ENCODE measurements around the gene UNC119B.
"Not testable (repeated sequence)": the region's sequence is repeated elsewhere in the genome, so short reads cannot be mapped to it uniquely, and the experiment has no call there.

Gene UNC119B

GRCh38 chr12:120668091-120668867 is 42.0 kb upstream of the UNC119B start:
- TF ChIP-seq CTCF (IDR thresholded peaks at IDR 0.05; ENCODE audit: insufficient read depth, low read length, poor library complexity, severe bottlenecking), result no peak
- no peak for DNase-seq (ENCODE audit: extremely low read depth, insufficient read length)
- no peak overlapping the region for H3K4me3 ChIP-seq (replicated peaks; ENCODE audit: low read depth, low read length)
- no peaks in the 10 kb centered on the region for H3K27me3 ChIP-seq (replicated peaks; ENCODE audit: control insufficient read depth, insufficient read depth, low read length)
- H3K36me3 ChIP-seq (ENCODE audit: control insufficient read depth, insufficient read depth, low read length), result no peaks in the 10 kb centered on the region

- DNase-seq (ENCODE audit: extremely low read depth, insufficient read length), result peak; percentile 77
- TF ChIP-seq CTCF (IDR thresholded peaks at IDR 0.05; ENCODE audit: insufficient read depth, low read length, poor library complexity, severe bottlenecking), result no peak
- no peaks in the 10 kb centered on the region for H3K27me3 ChIP-seq (replicated peaks; ENCODE audit: control insufficient read depth, insufficient read depth, low read length)
- no peaks in the 10 kb centered on the region for H3K36me3 ChIP-seq (ENCODE audit: control insufficient read depth, insufficient read depth, low read length)
- no peak overlapping the region; the same call in 1 of the 2 replicates for H3K4me3 ChIP-seq (replicated peaks; ENCODE audit: low read depth, low read length)
These were observed 41.1 kb upstream of the UNC119B start for GRCh38 chr12:120668868-120669840.

GRCh38 chr12:120670237-120670636 is 40.0 kb upstream of the UNC119B start:
- DNase-seq (ENCODE audit: extremely low read depth, insufficient read length), result peak; percentile 51
- H3K27me3 ChIP-seq (replicated peaks; ENCODE audit: control insufficient read depth, insufficient read depth, low read length); H3K4me3 ChIP-seq (replicated peaks; ENCODE audit: low read depth, low read length); H3K36me3 ChIP-seq (ENCODE audit: control insufficient read depth, insufficient read depth, low read length): not testable (repeated sequence)

- no peak for TF ChIP-seq CTCF (IDR thresholded peaks at IDR 0.05; ENCODE audit: insufficient read depth, low read length, poor library complexity, severe bottlenecking)
- Histone ChIP-seq H3K27me3 (replicated peaks; ENCODE audit: control insufficient read depth, insufficient read depth, low read length) (no peaks in the 10 kb centered on the region), H3K4me3 (replicated peaks; ENCODE audit: low read depth, low read length) (no peak overlapping the region), H3K36me3 (ENCODE audit: control insufficient read depth, insufficient read depth, low read length) (no peaks in the 10 kb centered on the region)
- peak; percentile 57 for DNase-seq (ENCODE audit: extremely low read depth, insufficient read length)
These were observed 39.6 kb upstream of the UNC119B start for GRCh38 chr12:120670667-120671066.

GRCh38 chr12:120674097-120674636 is 36.1 kb upstream of the UNC119B start:
- no peak for DNase-seq (ENCODE audit: extremely low read depth, insufficient read length)
- H3K4me3 ChIP-seq (replicated peaks; ENCODE audit: low read depth, low read length), result no peak overlapping the region
- no peaks in the 10 kb centered on the region for H3K27me3 ChIP-seq (replicated peaks; ENCODE audit: control insufficient read depth, insufficient read depth, low read length)
- H3K36me3 ChIP-seq (ENCODE audit: control insufficient read depth, insufficient read depth, low read length), result no peaks in the 10 kb centered on the region
- TF ChIP-seq CTCF (IDR thresholded peaks at IDR 0.05; ENCODE audit: insufficient read depth, low read length, poor library complexity, severe bottlenecking), result no peak
